AG08396 (cell line): ENCODE results near the gene SYCE1.
"Not testable (repeated sequence)": the region's sequence is repeated elsewhere in the genome, so short reads cannot be mapped to it uniquely, and the experiment has no call there.

Experiments
- DNase-seq: peaks from one replicate; pipeline ENCODE4 v3.0.0; 2012; ENCODE audit warnings: low spot score, mixed read lengths

The SYCE1 gene

DNA sequence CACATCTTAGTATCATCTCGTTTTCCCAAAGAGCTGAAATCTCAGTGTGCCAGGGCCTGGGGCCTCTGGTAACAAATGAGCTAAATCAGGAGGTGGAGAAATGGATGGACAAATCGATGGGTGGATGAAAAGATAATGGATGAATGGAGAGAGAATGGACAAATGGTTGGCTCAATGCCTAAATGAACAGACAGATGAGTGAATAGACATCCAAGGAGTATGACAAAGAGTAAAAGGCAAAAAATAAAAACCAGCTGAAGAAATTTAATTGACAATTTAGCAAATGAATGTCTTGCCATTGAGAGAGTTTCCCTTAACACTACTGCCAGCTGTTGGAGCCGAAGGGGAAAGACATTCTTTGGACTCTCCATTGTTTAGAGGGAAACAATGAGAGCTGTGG, 8.0 kb downstream of the SYCE1 start:
- DNase-seq: no peak

DNA sequence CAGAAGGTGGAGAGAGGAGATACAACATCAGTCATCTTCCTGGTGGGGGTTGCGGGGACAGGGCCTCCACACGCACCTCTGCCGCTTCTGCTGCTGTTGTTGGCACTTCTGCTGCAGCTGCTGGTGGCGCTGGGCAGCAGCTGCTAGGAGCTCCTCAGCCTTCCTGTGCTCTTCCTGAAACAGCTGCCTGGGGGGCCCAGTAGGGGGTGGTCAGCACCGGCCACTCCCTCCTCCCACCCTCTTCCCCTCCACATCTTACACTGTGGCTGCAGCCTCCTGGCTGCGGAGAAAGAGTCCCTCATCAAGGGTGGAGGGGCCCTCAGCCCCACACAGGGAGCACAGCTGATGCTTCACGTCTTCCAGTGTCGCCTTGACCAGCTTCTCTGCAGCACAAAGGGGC, 9.9 kb downstream of the SYCE1 start:
- DNase-seq: no peak

DNA sequence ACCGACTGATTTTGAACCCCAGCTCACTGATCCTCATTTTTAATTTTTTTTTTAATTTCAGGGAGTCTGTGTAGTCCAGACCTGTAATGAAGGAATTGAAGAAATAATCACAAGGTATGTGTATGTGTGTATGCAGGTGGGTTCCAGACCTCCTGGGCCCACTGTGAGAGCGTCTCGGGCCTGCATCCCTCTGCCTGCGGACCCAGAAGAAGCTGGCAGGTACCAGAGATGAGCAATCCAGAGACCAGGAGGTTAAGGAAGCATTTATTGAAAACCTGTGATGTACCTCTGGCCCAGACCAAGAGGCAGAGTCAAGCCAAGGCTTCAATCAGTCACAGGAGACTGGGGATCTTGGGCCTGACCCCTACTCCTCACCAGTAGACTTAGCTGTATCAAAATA, 10.8 kb downstream of the SYCE1 start:
- DNase-seq: no peak

DNA sequence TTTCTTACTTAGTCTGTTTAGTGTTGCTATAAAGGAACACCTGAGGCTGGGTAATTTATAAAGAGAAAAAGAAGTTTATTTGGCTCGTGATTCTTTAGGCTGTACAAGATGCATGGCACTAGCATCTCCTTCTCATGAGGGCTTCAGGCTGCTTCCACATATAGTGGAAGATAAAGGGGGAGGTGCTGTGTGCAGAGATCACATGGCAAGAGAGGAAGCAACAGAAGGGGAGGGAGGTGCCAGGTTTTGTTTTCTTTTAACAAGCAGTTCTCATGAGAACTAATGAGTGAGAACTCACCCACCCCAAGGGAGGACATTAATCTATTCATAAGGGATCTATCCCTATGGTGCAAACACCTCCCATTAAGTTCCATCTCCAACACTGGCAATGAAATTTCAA, 20.9 kb downstream of the SYCE1 start:
- no peak for DNase-seq

DNA sequence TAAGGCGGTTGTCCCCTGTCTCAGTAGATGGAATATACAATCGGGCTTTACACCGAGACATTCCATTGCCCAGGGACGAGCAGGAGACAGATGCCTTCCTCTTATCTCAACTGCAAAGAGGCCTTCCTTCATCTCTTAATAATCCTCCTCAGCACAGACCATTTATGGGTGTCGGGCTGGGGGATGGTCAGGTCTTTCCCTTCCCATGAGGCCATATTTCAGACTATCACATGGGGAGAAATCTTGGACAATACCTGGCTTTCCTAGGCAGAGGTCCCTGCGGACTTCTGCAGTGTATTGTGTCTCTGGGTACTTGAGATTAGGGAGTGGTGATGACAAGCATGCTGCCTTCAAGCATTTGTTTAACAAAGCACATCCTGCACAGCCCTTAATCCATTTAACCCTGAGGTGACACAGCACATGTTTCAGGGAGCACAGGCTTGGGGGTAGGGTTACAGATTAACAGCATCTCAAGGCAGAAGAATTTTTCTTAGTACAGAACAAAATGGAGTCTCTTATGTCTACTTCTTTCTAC, 23.9 kb downstream of the SYCE1 start:
- not testable (repeated sequence) for DNase-seq

DNA sequence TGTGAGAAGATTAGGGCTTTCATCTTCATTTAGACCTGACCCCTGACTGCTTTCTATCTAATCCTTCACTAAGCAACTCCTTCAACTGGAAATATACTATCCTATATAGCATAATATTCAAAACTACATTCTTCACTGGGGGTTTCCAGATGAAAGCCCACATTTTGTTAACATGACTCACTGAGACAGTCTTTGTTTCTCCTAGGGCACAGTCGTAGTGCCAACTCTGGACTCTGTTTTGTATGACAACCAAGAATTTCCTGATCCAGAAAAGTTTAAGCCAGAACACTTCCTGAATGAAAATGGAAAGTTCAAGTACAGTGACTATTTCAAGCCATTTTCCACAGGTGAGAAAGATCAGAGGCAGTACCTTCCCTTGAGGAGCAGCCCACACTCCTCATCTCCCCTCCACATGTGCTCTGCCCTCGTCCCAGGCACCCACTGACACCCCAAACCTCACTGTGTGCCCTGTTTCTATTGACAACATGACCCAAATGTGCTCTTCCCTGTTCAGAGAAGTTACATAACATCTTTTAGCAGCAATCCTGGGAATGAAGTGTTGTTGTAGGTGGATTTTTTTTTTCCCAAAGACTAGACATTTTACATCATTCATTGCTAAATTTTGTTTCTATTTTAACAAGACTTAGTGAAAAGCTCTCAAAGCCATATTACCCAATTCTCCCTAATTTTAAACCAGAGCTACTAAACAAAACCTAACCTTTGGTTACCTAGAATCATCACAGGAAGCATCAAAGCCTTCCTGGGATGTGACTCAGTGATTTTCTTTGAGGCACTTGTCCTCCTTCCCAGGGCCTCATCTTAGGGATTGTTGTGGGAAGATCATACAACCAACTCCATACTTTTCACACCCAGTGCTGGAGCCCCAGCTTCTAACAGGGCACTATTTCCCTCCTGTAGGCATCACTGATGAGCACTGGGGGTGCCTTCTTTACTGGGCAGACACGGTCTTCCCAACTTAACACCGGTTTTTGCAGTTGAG, 27.5 kb downstream of the SYCE1 start:
- DNase-seq: no peak

DNA sequence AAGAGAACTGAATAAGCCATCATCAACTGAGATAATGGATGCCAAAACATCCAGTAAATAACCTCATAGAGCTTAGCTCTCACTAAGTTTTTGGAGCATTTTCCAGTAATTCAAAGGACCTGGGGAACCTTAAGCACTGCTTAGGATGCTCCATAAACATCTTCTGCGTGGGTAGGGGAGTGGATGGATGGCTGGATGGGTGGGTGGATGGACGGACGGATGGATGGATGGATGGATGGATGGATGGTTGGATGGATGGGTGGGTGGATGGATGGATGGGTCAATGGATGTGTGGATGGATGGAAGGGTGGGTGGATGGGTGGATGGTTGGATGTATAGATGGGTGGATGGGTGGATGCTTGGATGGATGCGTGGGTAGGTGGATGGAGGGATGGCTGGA, 29.2 kb downstream of the SYCE1 start:
- DNase-seq: no peak

DNA sequence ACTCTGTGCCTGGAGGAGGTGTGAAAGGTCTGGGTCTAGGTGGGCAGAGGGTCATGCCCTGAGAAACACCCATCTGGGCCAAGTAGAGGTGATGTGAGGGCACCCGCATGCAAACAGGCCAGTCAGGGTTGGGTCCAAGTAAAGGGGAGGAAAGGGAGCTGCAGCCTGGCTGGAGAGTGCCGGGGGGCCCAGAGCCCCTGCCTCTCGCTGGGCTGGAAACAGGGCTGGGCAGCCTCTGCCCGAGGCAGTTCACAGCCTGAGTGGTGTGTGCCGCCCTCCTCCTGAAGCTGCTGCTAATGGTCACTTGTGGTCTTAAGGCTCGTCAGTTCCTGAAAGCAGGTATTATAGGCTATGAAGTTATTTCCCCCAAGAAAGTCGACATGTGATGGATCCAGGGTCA, 31.0 kb downstream of the SYCE1 start:
- no peak for DNase-seq

DNA sequence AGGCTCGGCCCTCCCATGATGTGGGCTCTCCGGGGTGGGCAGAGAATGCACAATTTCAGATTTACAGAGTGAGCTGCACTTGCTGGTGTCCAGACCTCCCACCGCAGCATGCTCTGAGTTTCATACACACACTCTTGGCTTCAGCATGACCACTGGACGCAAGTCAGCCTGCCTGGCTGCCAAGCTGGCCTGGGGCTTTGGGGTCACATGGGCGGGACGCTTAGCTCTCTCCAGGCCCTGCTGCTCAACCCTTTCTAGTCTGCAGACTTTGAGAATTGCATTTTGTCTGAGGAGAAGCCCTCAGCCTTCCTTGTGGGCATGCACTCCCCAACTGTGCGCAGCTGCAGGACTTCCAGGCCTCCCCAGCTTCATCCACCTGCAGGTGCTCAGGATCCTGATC, 32.5 kb downstream of the SYCE1 start:
- no peak for DNase-seq

DNA sequence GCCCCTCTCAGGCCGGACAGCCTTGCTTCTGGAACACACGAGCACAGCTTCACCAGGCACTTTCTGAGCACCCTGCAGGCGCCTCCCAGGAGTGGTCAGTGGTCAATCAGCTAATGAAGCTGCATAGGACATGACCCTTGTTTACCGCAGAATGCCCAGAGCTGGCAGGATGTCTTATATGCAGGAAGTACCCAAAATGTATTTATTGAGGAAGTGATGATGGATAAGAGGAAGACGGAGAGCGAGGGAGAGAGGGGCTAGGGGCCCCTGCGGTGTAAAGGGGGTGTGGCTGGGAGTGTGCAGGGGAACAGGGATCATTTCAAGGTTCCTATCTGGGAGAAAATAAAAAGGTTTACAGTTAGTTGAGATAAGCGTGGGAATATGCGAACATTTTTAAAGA, 34.9 kb downstream of the SYCE1 start:
- no peak for DNase-seq

DNA sequence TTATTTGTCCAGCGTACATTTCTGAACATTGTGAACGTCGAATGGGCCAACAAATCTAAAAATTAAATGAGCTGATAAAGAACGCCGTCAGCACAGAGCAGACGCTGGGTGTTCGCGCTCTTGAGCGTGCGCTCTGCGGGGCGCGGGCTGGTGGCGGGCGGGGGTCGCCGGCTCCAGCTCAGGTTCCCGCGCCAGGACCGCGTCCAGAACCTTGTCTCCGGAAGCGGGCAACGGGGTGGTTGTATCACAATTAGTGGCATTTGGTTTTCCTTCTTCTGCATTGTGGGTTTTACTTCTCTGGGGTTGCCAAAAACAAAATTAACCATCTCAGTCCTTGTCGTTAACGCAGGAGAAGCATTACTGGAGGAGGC, 35.8 kb downstream of the SYCE1 start:
- DNase-seq: no peak

DNA sequence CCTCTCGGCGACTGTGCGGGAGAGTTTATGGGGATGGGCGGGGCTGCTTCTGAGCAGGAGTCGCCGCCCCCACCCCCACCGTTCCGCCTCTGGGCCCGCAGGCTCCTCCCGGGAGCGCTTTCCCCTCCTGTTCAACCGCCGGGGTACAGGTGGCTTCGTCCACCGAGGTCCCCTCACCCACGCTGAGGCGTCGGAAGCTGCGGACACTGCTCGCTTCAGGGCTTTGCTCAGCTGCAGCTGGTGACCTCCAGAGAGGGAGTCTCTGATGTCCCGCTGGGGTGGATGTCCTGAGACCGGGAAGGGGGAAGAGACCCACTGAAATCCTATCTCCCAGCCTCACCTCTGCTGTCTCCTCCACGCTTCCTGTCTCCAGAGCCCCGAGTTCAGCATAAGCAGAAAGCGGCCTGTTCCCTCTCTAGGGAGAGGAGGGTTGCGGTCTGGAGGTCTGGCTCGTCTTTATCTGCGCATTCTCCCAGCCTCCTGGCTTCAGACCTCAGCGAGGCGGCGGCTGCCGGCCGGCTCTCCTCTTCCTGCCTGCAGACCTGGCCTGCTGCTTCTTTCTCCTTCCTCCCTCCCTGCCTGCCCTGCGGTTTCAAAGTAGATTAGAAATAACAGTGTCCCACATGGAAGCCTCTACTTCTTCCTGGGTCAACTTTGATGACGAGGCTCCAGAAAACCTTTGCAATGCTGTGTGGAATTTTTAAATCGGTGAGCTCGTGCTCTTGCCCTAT, 36.4 kb downstream of the SYCE1 start:
- DNase-seq: no peak

DNA sequence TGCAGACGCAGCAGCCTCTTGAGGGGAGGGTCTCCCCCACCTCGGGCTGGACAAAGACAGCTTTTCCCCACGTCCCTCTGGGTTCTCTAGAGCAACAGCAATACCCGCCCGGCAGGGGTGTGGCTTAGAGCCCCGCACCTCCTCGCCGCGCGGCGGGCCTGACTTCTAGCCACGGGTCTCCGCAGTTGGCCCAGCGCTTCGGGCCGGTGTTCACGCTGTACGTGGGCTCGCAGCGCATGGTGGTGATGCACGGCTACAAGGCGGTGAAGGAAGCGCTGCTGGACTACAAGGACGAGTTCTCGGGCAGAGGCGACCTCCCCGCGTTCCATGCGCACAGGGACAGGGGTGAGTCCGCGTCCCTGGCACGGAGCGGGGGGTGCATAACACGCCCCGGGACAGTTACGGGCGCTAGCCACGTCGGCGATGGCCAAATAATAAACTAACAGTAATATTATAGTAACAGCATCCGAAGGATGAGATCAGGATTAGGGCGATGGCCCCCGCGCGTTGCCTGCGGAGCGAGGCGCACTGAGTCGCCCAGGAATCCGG, 37.0 kb downstream of the SYCE1 start:
- DNase-seq: no peak

DNA sequence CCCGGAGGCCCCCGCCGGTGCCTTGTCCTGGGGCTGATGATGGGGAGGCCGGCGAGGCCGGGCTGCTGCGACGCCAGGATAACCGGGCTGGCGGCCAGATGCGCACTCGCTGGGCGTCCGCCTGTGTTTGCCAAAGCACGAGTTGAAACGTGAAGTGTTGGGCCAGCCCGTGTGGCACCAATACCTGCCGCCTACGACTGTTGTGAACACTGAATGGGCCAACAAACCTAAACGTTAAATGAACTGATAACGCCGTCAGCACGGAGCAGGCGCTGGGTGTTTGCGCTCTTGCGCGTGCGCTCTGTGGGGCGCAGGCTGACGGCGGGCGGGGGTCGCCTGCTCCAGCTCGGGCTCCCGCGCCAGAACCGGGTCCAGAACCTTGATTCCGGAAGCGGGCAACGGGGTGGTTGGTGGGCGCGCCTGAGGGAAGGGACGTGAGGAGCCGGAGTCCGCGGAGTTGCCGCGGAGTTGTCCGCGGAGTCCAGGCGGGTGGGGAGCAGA, 37.6 kb downstream of the SYCE1 start:
- no peak for DNase-seq

DNA sequence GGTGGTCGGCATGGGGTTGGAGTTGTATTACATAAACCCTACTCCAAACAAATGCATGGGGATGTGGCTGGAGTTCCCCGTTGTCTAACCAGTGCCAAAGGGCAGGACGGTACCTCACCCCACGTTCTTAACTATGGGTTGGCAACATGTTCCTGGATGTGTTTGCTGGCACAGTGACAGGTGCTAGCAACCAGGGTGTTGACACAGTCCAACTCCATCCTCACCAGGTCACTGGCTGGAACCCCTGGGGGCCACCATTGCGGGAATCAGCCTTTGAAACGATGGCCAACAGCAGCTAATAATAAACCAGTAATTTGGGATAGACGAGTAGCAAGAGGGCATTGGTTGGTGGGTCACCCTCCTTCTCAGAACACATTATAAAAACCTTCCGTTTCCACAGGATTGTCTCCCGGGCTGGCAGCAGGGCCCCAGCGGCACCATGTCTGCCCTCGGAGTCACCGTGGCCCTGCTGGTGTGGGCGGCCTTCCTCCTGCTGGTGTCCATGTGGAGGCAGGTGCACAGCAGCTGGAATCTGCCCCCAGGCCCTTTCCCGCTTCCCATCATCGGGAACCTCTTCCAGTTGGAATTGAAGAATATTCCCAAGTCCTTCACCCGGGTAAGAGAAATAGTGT, 38.3 kb downstream of the SYCE1 start, which contains the start of gene CYP2E1:
Gene CYP2E1, plus strand, starts transcription at position 407 of the 632 bp plus-strand sequence. Its CDS starts 33 bp downstream, at position 440.
- DNase-seq: no peak

DNA sequence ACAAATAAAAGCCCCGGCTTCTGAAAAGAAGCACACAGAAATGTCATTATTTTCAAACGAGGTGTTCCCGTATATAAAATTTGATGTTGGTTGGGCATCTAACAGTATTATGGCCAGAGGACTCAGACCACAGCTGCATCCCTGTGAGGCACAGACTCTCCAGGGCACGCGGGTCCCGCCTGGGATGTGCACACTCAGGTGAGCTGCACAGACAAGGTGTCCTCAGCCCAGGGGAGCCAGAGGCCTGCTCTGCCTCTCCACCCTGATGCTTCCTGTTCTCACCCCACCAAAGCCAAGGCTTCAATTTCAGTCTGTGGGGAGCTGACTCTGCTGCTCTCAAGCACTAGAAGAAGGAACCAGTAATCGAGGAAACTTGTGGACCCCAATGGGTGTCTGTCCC, 39.9 kb downstream of the SYCE1 start:
- no peak for DNase-seq

DNA sequence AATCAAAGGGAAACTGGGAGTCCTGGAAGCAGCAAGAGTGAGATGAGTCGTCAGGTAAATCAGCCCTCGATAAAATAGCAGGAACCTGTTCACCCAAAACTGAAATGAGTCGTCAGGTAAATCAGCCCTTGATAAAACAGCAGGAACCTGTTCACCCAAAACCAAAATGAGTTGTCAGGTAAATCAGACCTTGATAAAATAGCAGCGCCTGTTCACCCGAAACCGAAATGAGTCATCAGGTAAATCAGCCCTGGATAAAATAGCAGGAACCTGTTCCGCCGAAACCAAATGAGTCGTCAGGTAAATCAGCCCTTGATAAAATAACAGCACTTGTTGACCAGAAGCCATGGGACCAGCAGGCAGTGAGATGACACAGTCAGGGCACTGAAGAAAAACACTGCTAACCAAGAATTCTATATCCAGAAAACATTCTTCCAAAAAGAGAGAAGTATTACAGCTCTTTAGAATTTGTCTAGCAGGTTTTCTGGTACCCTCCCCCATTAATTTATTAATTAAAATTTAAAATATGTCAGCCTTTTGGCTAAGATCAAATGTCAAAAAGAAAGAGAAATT, 41.7 kb downstream of the SYCE1 start:
- DNase-seq: no peak

DNA sequence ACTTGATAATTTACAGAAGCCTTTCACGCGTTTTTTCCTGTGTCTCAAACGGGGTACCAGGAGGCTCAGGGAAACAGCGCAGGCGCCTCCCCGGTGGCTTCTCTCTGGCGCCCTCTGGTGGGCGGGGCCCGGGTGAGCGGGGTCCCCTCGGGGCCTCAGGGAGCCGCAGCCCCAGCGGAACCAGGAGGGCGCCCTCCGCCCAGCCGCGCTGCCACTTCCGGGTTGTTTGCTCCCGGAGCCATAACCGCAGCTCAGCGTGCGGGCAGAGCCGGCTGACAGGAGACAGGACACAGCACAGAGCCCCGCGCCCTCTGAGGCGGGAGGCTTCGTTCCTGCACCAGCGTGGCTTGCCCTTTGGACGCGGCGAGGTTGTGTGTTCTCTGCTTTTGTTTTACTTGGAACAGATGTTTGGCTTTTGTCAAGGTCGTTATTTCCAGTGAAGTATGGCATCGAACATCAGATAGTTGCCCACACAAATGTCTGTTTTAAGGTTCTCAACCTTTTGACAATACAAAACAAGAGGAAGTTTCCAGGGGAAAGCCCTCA, 45.1 kb downstream of the SYCE1 start:
- peak; percentile 91 for DNase-seq

DNA sequence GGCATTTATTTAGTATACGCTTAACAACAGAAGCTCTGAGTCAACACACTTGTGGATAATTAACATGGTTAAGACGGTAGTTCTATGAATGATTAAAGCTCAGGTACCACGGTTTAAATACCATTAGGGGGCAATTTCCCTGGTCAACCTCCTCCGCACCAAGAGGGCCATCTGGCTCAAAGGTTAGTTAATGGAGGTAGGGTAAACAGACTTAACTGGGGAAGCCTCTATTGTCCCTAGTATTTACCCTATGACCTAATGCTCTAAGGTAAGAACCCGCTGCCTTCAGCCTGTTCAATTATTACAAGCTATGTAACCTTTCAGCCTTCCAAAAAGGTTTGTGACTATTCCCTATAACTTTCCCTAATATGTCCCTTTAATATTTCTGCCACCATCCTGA, 46.9 kb downstream of the SYCE1 start:
- not testable (repeated sequence) for DNase-seq

DNA sequence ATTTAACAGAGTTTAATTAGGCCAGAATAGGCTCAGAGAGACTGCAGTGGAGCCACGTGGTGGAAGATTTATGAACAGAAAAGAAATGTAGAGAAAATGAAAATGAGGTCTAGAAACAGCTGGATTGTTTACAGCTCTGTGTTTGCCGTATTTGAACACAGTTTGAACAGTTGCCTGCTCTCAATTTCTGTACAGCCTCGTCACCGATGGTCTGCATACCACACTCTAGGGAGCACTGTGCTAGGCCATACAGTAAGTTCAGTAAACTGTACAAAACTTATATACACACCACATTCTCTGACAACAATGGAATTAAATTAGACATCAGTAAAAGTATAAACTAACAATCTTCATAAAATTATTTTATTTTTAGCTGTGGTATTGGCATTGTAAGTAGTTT, 49.3 kb downstream of the SYCE1 start:
- DNase-seq: no peak

DNA sequence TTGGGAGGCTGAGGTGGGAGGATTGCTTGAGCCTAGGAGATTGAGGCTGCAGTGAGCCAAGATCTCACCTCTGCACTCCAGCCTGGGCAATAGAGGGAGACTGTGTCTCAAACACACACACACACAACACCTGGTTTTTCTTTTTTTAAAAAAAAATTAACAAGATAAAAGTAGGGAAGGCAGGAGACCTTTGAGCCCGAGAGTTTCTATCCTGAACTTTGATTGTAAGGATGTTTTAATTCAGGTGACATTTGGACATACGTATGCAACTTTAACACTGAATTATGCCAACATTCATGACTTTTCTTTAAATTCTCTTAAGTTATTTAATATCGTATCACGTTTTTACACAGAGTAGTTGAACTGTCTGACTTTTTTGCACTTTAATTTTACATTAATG, 49.9 kb downstream of the SYCE1 start:
- DNase-seq: no peak
